Hepatocyte (in vitro differentiated cells): ENCODE measurements around the gene TLNRD1. TPM values are rescaled to one million over a fixed set of nuclear protein-coding genes. Genes with fewer than 3 reads are reported as not detected.

ENCODE experiments used
- DNase-seq: peaks from one replicate; pipeline ENCODE4 v3.0.0-alpha.2; 2016; ENCODE audit warnings: low spot score
- H2AFZ ChIP-seq: fragments of 200-600 bp; sonication (generic); 2 replicates; pipeline ENCODE4 v1.6.0; 2016; ENCODE audit warnings: antibody characterized with exemption, mild to moderate bottlenecking
- H3K27ac ChIP-seq: fragments of 200-600 bp; sonication (generic); 2 replicates; pipeline ENCODE4 v1.5.1; 2016; ENCODE audit warnings: mild to moderate bottlenecking
- H3K27me3 ChIP-seq: fragments of 200-600 bp; sonication (generic); 2 replicates; pipeline ENCODE4 v1.6.1; 2016
- H3K36me3 ChIP-seq: fragments of 200-600 bp; sonication (generic); replicated peaks from 2 replicates; pipeline ENCODE4 v1.5.1; 2016; ENCODE audit warnings: low read depth; ENCODE audit not compliant: insufficient read depth
- H3K4me1 ChIP-seq: fragments of 200-600 bp; sonication (generic); 2 replicates; pipeline ENCODE4 v1.5.1; 2016; ENCODE audit warnings: mild to moderate bottlenecking, moderate library complexity; ENCODE audit not compliant: insufficient read depth
- H3K4me2 ChIP-seq: fragments of 200-600 bp; sonication (generic); 2 replicates; pipeline ENCODE4 v1.6.0; 2016
- H3K4me3 ChIP-seq: fragments of 200-600 bp; sonication (generic); 2 replicates; pipeline ENCODE4 v1.5.1; 2016; ENCODE audit warnings: mild to moderate bottlenecking
- H3K79me2 ChIP-seq: fragments of 200-600 bp; sonication (generic); 2 replicates; pipeline ENCODE4 v1.6.0; 2017; ENCODE audit warnings: mild to moderate bottlenecking
- H3K9me2 ChIP-seq: fragments of 200-600 bp; sonication (generic); replicated peaks from 2 replicates; pipeline ENCODE4 v1.6.0; 2017; ENCODE audit warnings: mild to moderate bottlenecking; ENCODE audit not compliant: insufficient read depth
- H3K9me3 ChIP-seq: fragments of 200-600 bp; sonication (generic); 2 replicates; pipeline ENCODE4 v1.5.1; 2016; ENCODE audit warnings: low read depth, mild to moderate bottlenecking
- H4K20me1 ChIP-seq: fragments of 200-600 bp; sonication (generic); 2 replicates; pipeline ENCODE4 v1.6.0; 2016; ENCODE audit warnings: mild to moderate bottlenecking; ENCODE audit not compliant: insufficient read depth, poor library complexity, severe bottlenecking
- EZH2 ChIP-seq: fragments of 200-600 bp; sonication (generic); IDR thresholded peaks from 2 replicates; pipeline ENCODE4 v1.6.1; 2016; ENCODE audit warnings: antibody characterized with exemption, mild to moderate bottlenecking, borderline replicate concordance
- EZH2phosphoT487 ChIP-seq: fragments of 200-600 bp; sonication (generic); IDR thresholded peaks from one replicate; pipeline ENCODE4 v1.6.1; 2018; ENCODE audit warnings: antibody characterized with exemption, mild to moderate bottlenecking, low read depth, moderate library complexity; ENCODE audit not compliant: unreplicated experiment, severe bottlenecking
- WGBS: methylation state at CpG from one replicate; pipeline ENCODE4 v1.1.6; 2016; ENCODE audit warnings: low lambda C conversion rate; ENCODE audit errors: missing lambda C conversion rate; 5-methylcytosine and 5-hydroxymethylcytosine counted together
- polyA plus RNA-seq: library from polyadenylated mRNA; unstranded; fragments of >200 nt; fragmentation: Nextera tagmentation; extraction: Ambion mirVana; gene quantifications from 2 replicates; pipeline ENCODE4 v1.2.1, GENCODE V29; 2016
- total RNA-seq: library from RNA; depleted of rRNA; stranded (reverse); fragments of >200 nt; gene quantifications from 2 replicates; pipeline ENCODE4 v1.2.3, GENCODE V29; 2014
- TF ChIP-seq, protein P1 (sequence below): fragments of 200-600 bp; sonication (generic); IDR thresholded peaks from 2 replicates; pipeline ENCODE4 v1.5.1; 2016; ENCODE audit warnings: antibody characterized with exemption, mild to moderate bottlenecking; ENCODE audit not compliant: poor library complexity

The TLNRD1 gene
- total and polyA plus RNA-seq, 2 experiments from 2014 or later, result 10.3 to 15.6 TPM

DNA sequence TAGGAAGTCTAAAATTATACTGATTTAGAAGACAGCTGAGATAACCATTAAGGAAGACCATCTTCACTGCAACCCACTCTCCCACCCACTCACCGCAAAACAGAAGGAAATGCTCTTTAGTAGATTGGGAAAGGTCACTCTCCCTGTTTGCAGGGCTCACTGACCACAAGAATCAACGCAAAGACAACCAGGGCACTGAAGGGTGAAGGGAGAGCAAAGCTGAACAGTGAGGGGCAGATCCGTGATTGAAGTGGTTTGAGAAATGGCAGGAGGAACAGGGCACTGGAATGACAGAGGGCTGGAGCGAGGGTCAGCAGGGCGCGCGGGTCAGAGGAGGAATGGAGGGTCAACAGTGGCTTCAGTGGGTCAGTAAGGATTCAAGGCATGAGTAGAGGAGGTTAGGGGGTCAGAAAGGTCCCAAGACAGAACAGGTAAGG lies 11.6 kb upstream of the TLNRD1 start:
- Histone ChIP-seq H3K4me3 (peak overlapping the region; percentile 66), H2AFZ (peak overlapping the region; percentile 66), H3K9me3 (no peaks in the 10 kb centered on the region), H3K4me2 (peak overlapping the region; percentile 82), H3K27ac (peak overlapping the region; percentile 82), H3K79me2 (peaks cover 54% of the 10 kb centered on the region), H3K9me2 (no peaks in the 10 kb centered on the region), H3K36me3 (no peaks in the 10 kb centered on the region), H3K4me1 (peaks cover 10% of the 10 kb centered on the region), H4K20me1 (peaks cover 9% of the 10 kb centered on the region), H3K27me3 (no peaks in the 10 kb centered on the region)
- no peak for DNase-seq
- TF ChIP-seq, protein P1, sequence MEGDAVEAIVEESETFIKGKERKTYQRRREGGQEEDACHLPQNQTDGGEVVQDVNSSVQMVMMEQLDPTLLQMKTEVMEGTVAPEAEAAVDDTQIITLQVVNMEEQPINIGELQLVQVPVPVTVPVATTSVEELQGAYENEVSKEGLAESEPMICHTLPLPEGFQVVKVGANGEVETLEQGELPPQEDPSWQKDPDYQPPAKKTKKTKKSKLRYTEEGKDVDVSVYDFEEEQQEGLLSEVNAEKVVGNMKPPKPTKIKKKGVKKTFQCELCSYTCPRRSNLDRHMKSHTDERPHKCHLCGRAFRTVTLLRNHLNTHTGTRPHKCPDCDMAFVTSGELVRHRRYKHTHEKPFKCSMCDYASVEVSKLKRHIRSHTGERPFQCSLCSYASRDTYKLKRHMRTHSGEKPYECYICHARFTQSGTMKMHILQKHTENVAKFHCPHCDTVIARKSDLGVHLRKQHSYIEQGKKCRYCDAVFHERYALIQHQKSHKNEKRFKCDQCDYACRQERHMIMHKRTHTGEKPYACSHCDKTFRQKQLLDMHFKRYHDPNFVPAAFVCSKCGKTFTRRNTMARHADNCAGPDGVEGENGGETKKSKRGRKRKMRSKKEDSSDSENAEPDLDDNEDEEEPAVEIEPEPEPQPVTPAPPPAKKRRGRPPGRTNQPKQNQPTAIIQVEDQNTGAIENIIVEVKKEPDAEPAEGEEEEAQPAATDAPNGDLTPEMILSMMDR, result no peak
- TF ChIP-seq EZH2 (no peak), EZH2phosphoT487 (no peak)
- 0% methylated on average over 7 of the region's 7 CpGs for WGBS

DNA sequence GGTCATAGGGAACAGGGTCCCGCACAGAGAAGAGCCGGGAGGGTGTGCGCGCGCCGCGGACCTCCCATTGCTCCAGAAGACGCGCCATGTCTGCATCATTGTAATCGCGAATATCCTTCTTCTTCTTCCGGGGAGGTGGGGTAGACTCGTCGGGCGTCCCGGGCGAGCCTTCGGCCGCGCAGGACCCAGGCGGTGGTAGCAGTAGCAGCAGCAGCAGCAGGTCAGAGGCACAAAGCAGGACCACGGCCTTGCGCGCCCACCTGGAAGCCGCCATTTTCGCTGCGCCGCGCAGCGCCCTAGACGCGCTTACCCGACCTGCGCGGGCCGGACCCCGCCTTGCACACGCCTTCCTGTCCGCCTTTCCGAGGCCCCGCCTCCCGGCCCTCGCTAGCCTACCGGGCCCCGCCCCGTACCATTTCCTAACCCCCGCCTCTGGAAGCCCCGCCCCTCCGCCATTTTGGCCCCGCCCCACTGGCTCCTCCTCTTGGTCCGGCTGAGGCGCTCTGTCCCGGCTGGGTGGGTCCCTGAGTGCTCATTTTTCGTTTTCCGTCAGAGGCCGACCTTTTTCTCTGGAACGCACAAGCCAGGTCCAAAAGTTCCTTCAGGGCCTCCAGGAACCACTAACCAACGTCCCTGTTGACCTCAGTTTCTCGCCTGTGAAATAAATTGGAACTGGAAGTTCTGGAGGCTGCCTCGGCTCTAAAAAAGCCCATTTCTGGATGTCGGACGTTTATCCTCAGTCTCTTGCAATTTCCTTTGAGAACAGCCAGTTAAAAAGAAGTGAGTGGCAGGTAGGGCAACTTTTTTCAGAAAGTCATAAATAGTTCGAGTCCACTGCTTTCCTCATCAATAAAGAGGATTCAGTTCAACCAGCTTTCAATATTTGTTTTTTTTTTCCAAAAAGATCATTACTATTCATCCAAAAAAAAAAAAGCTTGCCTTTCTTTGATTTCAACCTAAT lies 10.9 kb upstream of the TLNRD1 start, which contains the start of gene MESD:
Gene MESD, minus strand, starts transcription at position 302 of the 961 bp plus-strand sequence. Its CDS starts 28 bp downstream, at position 274.
- Histone ChIP-seq H3K27me3 (no peaks in the 10 kb centered on the region), H4K20me1 (peaks cover 9% of the 10 kb centered on the region), H3K27ac (peak within 1 kb of the TSS; percentile 92), H3K36me3 (no peaks in the 10 kb centered on the region), H3K79me2 (peaks cover 47% of the 10 kb centered on the region), H3K4me2 (peak within 1 kb of the TSS; percentile 82), H3K4me3 (peak within 1 kb of the TSS; percentile 66), H3K9me2 (no peaks in the 10 kb centered on the region), H2AFZ (peak within 1 kb of the TSS; percentile 66), H3K9me3 (no peaks in the 10 kb centered on the region), H3K4me1 (peaks cover 10% of the 10 kb centered on the region)
- WGBS, result 4% methylated on average over 43 of the region's 63 CpGs
- DNase-seq, result peak; percentile 99
- TF ChIP-seq, protein P1, result no peak
- no peak for TF ChIP-seq EZH2phosphoT487
- no peak for TF ChIP-seq EZH2

DNA sequence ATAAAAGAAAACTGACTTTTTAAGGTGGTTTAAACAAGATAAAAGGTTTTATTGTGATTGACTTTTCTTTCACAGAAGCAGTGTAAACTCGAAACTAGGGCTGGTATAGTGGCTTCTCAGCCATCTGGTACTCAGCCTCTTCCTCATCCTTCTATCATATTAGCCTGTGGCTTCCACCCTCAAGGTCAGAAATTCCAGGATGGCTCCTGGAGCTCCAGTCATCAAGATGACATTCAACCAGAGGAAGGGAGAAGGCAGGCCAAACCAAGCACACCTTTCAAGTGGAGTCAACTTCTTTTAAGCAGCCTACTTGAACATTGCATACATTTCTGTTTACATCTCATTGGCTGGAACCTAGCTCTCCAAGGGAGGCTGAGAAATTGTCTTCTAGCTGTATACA lies 9.8 kb upstream of the TLNRD1 start:
- no peaks in the 10 kb centered on the region for H3K9me2 ChIP-seq
- peaks cover 35% of the 10 kb centered on the region for H3K79me2 ChIP-seq
- H3K27me3 ChIP-seq, result no peaks in the 10 kb centered on the region
- H4K20me1 ChIP-seq, result peaks cover 9% of the 10 kb centered on the region
- no peak overlapping the region for H3K27ac ChIP-seq
- no peak for DNase-seq
- no peaks in the 10 kb centered on the region for H3K36me3 ChIP-seq
- no peak for TF ChIP-seq EZH2
- TF ChIP-seq, protein P1, result no peak
- H3K9me3 ChIP-seq, result no peaks in the 10 kb centered on the region
- H2AFZ ChIP-seq, result no peak overlapping the region
- no peak overlapping the region for H3K4me2 ChIP-seq
- H3K4me1 ChIP-seq, result peaks cover 10% of the 10 kb centered on the region
- H3K4me3 ChIP-seq, result no peak overlapping the region
- 63% methylated on average over 1 of the region's 1 CpG for WGBS
